Measurements from ENCODE around the gene DVL3. TPM values are rescaled to one million over a fixed set of nuclear protein-coding genes. Genes with fewer than 3 reads are reported as not detected.

Gene DVL3
- polyA plus RNA-seq, 1 donor (not counting 4 experiments of a cell fraction or from before 2014, with no cell fraction given): 18.5 TPM

DNA sequence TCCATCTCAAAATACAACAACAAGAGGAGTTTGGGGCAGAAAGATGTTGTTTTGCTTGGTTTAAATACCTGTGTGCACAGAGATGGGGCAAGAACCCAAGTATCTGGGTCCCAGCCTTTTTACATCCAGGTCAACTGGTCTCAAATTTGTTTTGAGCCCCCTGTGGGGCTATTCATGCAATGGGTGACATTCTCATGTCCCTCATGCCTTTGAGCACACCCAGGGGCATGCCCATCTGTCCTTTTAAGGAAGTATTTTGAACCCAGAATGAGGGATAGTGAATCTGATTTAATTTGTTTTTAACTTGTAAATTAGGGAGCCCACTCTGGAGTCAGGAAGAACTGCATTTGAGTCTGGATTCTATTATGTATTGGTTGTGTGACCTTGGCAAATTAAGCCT, 45.6 kb downstream of the DVL3 start:
- Histone ChIP-seq H3K27me3 (ENCODE audit: control insufficient read depth, extremely low read depth, insufficient read depth, low read length) (no peaks in the 10 kb centered on the region), H3K4me2 (ENCODE audit: control insufficient read depth, extremely low read depth, insufficient read depth, low read depth, low read length) (no peak overlapping the region), H3K9me3 (ENCODE audit: control insufficient read depth, low read depth, low read length) (no peaks in the 10 kb centered on the region), H3K4me3 (ENCODE audit: control insufficient read depth in 2 of 3, extremely low read depth in 1 of 3, insufficient read depth in 2 of 3, low read depth in 1 of 3, low read length in 3 of 3) (no peak overlapping the region), H3K9ac (ENCODE audit: control insufficient read depth, extremely low read depth, insufficient read depth, low read length) (no peak overlapping the region), H3K79me2 (ENCODE audit: control insufficient read depth, insufficient read depth, low read length) (no peaks in the 10 kb centered on the region), H3K27ac (ENCODE audit: control insufficient read depth, insufficient read depth, low read length) (no peak overlapping the region), H3K9me1 (ENCODE audit: control insufficient read depth, extremely low read depth, insufficient read depth, low read length) (no peaks in the 10 kb centered on the region), H3K4me1 (ENCODE audit: control insufficient read depth, extremely low read depth, insufficient read depth, low read length) (no peaks in the 10 kb centered on the region), H4K20me1 (ENCODE audit: control insufficient read depth, extremely low read depth, insufficient read depth, low read length) (no peaks in the 10 kb centered on the region), H3K36me3 (ENCODE audit: control insufficient read depth in 2 of 2, extremely low read depth in 1 of 2, insufficient read depth in 2 of 2, low read length in 2 of 2) (peaks cover under 1 to 4% of the 10 kb centered on the region in 2 experiments), H2AFZ (ENCODE audit: control insufficient read depth, low read length) (no peak overlapping the region)
- DNase-seq (ENCODE audit: low read depth, low spot score) (no peak), FAIRE-seq (no peak)
- dilution Hi-C loops (cut with MboI; ENCODE audit: extremely low pct_ligation_motif_present, low sequenced_read_pairs): no loop called here
- no peak for TF ChIP-seq EZH2 (IDR thresholded peaks at IDR 0.05; ENCODE audit: low read length)
- no peak for TF ChIP-seq CTCF (optimal IDR thresholded peaks at IDR 0.05 in 1 of 3, IDR thresholded peaks at IDR 0.05 in 1 of 3, conservative IDR thresholded peaks at IDR 0.05 in 1 of 3; ENCODE audit: extremely low read depth in 1 of 3, insufficient read depth in 2 of 3, low read length in 3 of 3)

- H2AFZ ChIP-seq (ENCODE audit: control insufficient read depth, low read length): no peak overlapping the region
- no peak overlapping the region for H3K4me3 ChIP-seq (ENCODE audit: control insufficient read depth in 2 of 3, extremely low read depth in 1 of 3, insufficient read depth in 2 of 3, low read depth in 1 of 3, low read length in 3 of 3)
- FAIRE-seq (no peak), DNase-seq (ENCODE audit: low read depth, low spot score) (no peak)
- dilution Hi-C loops (cut with MboI; ENCODE audit: extremely low pct_ligation_motif_present, low sequenced_read_pairs): no loop called here
- TF ChIP-seq EZH2 (IDR thresholded peaks at IDR 0.05; ENCODE audit: low read length): no peak
- no peak for TF ChIP-seq CTCF (optimal IDR thresholded peaks at IDR 0.05 in 1 of 3, IDR thresholded peaks at IDR 0.05 in 1 of 3, conservative IDR thresholded peaks at IDR 0.05 in 1 of 3; ENCODE audit: extremely low read depth in 1 of 3, insufficient read depth in 2 of 3, low read length in 3 of 3)
- H3K36me3 ChIP-seq (ENCODE audit: control insufficient read depth in 2 of 2, extremely low read depth in 1 of 2, insufficient read depth in 2 of 2, low read length in 2 of 2): no peaks in the 10 kb centered on the region
- H3K9ac ChIP-seq (ENCODE audit: control insufficient read depth, extremely low read depth, insufficient read depth, low read length): no peak overlapping the region
- no peaks in the 10 kb centered on the region for H3K9me1 ChIP-seq (ENCODE audit: control insufficient read depth, extremely low read depth, insufficient read depth, low read length)
- no peak overlapping the region for H3K4me2 ChIP-seq (ENCODE audit: control insufficient read depth, extremely low read depth, insufficient read depth, low read depth, low read length)
- no peak overlapping the region for H3K27ac ChIP-seq (ENCODE audit: control insufficient read depth, insufficient read depth, low read length)
- no peaks in the 10 kb centered on the region for H3K4me1 ChIP-seq (ENCODE audit: control insufficient read depth, extremely low read depth, insufficient read depth, low read length)
- H3K27me3 ChIP-seq (ENCODE audit: control insufficient read depth, extremely low read depth, insufficient read depth, low read length): peaks cover 6% of the 10 kb centered on the region
- H3K9me3 ChIP-seq (ENCODE audit: control insufficient read depth, low read depth, low read length): no peaks in the 10 kb centered on the region
- H4K20me1 ChIP-seq (ENCODE audit: control insufficient read depth, extremely low read depth, insufficient read depth, low read length): no peaks in the 10 kb centered on the region
- no peaks in the 10 kb centered on the region for H3K79me2 ChIP-seq (ENCODE audit: control insufficient read depth, insufficient read depth, low read length)
Measured at GRCh38 chr3:184203526-184203925, 48.3 kb downstream of the DVL3 start.
